K562 (cell line): ENCODE measurements around the gene TBC1D1. TPM values are rescaled to one million over a fixed set of nuclear protein-coding genes. Genes with fewer than 3 reads are reported as not detected.
A peak's percentile ranks its signal among the peaks of the same experiment; 100 is the strongest.

Experiments
- ATAC-seq: fragments of 200-7000 bp; cut with Tn5 transposase; 3 replicates; pipeline ENCODE4 v1.9.1; 2020; ENCODE audit warnings: moderate library complexity
- BruUV-seq: library from RNA; stranded (reverse); fragments of 400-500 nt; replicated peaks from 2 replicates; lab custom pipeline; 2021; lab: Mats Ljungman, UMichigan
- CTCF ChIA-PET: fragments of 300-600 bp; formaldehyde crosslinking; extraction: SDS; loops from one replicate; lab custom pipeline; 2021; ENCODE audit warnings: low intra/inter-chr PET ratio; lab: Yijun Ruan, JAX
- POLR2A ChIA-PET: fragments of 300-600, 350-650 bp; sonication (Branson Sonifier 250); formaldehyde crosslinking; extraction: SDS; loops from one replicate; lab custom pipeline; 2021; ENCODE audit warnings: antibody characterized with exemption, inconsistent platforms; lab: Yijun Ruan, JAX
- DNase-seq, 4 experiments: peaks; one replicate each; pipeline versions ENCODE4 v3.0.0 to v3.0.0-alpha.2; 2011 to 2018; ENCODE audit warnings: low spot score in 3 of 4, mixed read lengths in 3 of 4; ENCODE audit errors: extremely low read depth in 1 of 4
- FAIRE-seq: peaks from 2 replicates; lab custom pipeline; 2011; peaks lifted over from hg19 to GRCh38; lab: Jason Lieb, UNC
- H2AFZ ChIP-seq: 2 replicates; pipeline ENCODE4 v1.6.0; 2011; ENCODE audit warnings: low read depth, low read length, control low read depth, inconsistent platforms
- H3K27ac ChIP-seq: fragments of 200-600 bp; 3 replicates; pipeline ENCODE4 v1.8.0; 2011; ENCODE audit warnings: low read depth, mild to moderate bottlenecking, control low read depth, inconsistent platforms, low read length, moderate library complexity, mixed read lengths; ENCODE audit errors: extremely low read depth
- H3K27me3 ChIP-seq, 2 experiments: fragments of 300-600 bp in 1 of 2; 2 replicates in 1 of 2; 3 replicates in 1 of 2; pipeline versions ENCODE4 v1.6.0 to v1.8.0; 2011; ENCODE audit warnings: inconsistent platforms in 2 of 2, low read length in 2 of 2, mild to moderate bottlenecking in 1 of 2, mixed read lengths in 1 of 2, moderate library complexity in 1 of 2; ENCODE audit not compliant: control insufficient read depth in 2 of 2, insufficient read depth in 2 of 2
- H3K36me3 ChIP-seq: fragments of 300-600 bp; 3 replicates; pipeline ENCODE4 v1.8.0; 2011; ENCODE audit warnings: mild to moderate bottlenecking, low read length, inconsistent platforms; ENCODE audit not compliant: control insufficient read depth, insufficient read depth
- H3K4me1 ChIP-seq, 2 experiments: fragments of 200-600 bp in 1 of 2; replicated peaks in 1 of 2; 2 replicates in 1 of 2; 3 replicates in 1 of 2; pipeline versions ENCODE4 v1.5.1 to v1.8.0; 2011; ENCODE audit warnings: inconsistent platforms in 2 of 2, low read length in 2 of 2, mild to moderate bottlenecking in 1 of 2, mixed read lengths in 1 of 2, moderate library complexity in 1 of 2; ENCODE audit not compliant: control insufficient read depth in 2 of 2, insufficient read depth in 2 of 2
- H3K4me2 ChIP-seq: 2 replicates; pipeline ENCODE4 v1.6.1; 2011; ENCODE audit warnings: low read length, control low read depth, inconsistent platforms, mixed read lengths; ENCODE audit not compliant: insufficient read depth
- H3K4me3 ChIP-seq: fragments of 200-600 bp; sonication (generic), shearing (Covaris generic); 2 replicates; pipeline ENCODE4 v1.5.1; 2016; ENCODE audit warnings: control low read depth, inconsistent platforms
- H3K79me2 ChIP-seq: fragments of 200-600 bp; 3 replicates; pipeline ENCODE4 v1.8.0; 2011; ENCODE audit warnings: low read length, inconsistent platforms; ENCODE audit not compliant: control insufficient read depth, insufficient read depth
- H3K9ac ChIP-seq, 2 experiments: 2 replicates each; pipeline versions ENCODE4 v1.6.0 to v1.6.1; 2011; ENCODE audit warnings: low read depth in 2 of 2, low read length in 2 of 2, control low read depth in 1 of 2, inconsistent platforms in 1 of 2, mild to moderate bottlenecking in 1 of 2, mixed read lengths in 1 of 2; ENCODE audit not compliant: insufficient read depth in 1 of 2
- H3K9me1 ChIP-seq: one replicate; pipeline ENCODE4 v1.6.0; 2011; ENCODE audit warnings: inconsistent platforms, mild to moderate bottlenecking, low read length, moderate library complexity; ENCODE audit not compliant: control insufficient read depth, insufficient read depth
- H3K9me3 ChIP-seq: replicated peaks from 2 replicates; pipeline ENCODE4 v1.5.1; 2011; ENCODE audit warnings: low read depth, low read length, inconsistent platforms; ENCODE audit not compliant: control insufficient read depth, insufficient read depth
- H4K20me1 ChIP-seq: replicated peaks from 2 replicates; pipeline ENCODE4 v1.6.1; 2011; ENCODE audit warnings: low read length, inconsistent platforms, mixed read lengths; ENCODE audit not compliant: control insufficient read depth, insufficient read depth
- ETS2 ChIP-seq: IDR thresholded peaks from 2 replicates; pipeline ENCODE4 v1.6.1; 2016; ENCODE audit warnings: borderline replicate concordance, missing genetic modification characterization, mild to moderate bottlenecking, moderate library complexity, missing compliant biosample characterization; ENCODE audit not compliant: poor library complexity, severe bottlenecking
- NCOA1 ChIP-seq: fragments of 450-650 bp; IDR thresholded peaks from 2 replicates; pipeline ENCODE4 v1.6.1; 2016; ENCODE audit warnings: low read depth
- PKNOX1 ChIP-seq: fragments of 450-650 bp; IDR thresholded peaks from 2 replicates; pipeline ENCODE4 v1.6.1; 2016
- PRMT5 ChIP-seq: sonication (generic); formaldehyde crosslinking; IDR thresholded peaks from 2 replicates; pipeline ENCODE4 v1.5.0; 2020; ENCODE audit warnings: missing genetic modification reagents
- ZBED1 ChIP-seq: IDR thresholded peaks from 2 replicates; pipeline ENCODE4 v1.6.1; 2014
- WGBS: fragments of 100-300 bp; shearing (Covaris generic); methylation state at CpG from one replicate; pipeline ENCODE4 v1.1.6; 2016; ENCODE audit warnings: low coverage, mixed read lengths; ENCODE audit not compliant: insufficient coverage; ENCODE audit errors: missing lambda C conversion rate; 5-methylcytosine and 5-hydroxymethylcytosine counted together
- in situ Hi-C: fragments of 300-500 bp; cut with MboI; formaldehyde crosslinking; loops from 4 replicates; pipeline ENCODE4 v1.15.0; 2018; ENCODE audit warnings: inconsistent platforms, mixed read lengths
- intact Hi-C: fragments of 100-400 bp; cut with micrococcal nuclease; formaldehyde crosslinking; loops from 2 replicates; pipeline ENCODE4 v1.14.2; 2022
- polyA plus RNA-seq, 8 experiments: library from polyadenylated mRNA; depleted of rRNA in 4 of 8; stranded (reverse) in 5 of 8; unstranded in 3 of 8; fragments of >200 nt; fragmentation: Nextera tagmentation in 2 of 8; fragmentation: Illumina TruSeq in 1 of 8; extraction: Ambion mirVana in 2 of 8; extraction: Trizol in 1 of 8; gene quantifications; 2 replicates each; pipeline versions ENCODE4 v1.2.1 to v1.2.3, GENCODE V29; 2011 to 2014; ENCODE audit warnings: inconsistent platforms in 1 of 8, missing spikeins in 1 of 8
- total RNA-seq, 7 experiments: library from RNA; depleted of rRNA in 6 of 7; stranded (reverse); fragments of >200 nt in 6 of 7; fragmentation: Illumina TruSeq in 2 of 7; extraction: Trizol in 2 of 7; gene quantifications; 2 replicates each; pipeline versions ENCODE4 v1.2.1 to v1.2.3, GENCODE V29; 2011 to 2021; ENCODE audit warnings: low replicate concordance in 1 of 7

TBC1D1 gene
- total and polyA plus RNA-seq, 9 of the 15 experiments (the other 6 are each of a cell fraction or from before 2014, with no cell fraction given) = 0.59 to 14.2 (median 8.8) TPM

GRCh38 chr4:37935026-37935425 lies 44.1 kb downstream of the TBC1D1 start:
- Histone ChIP-seq H2AFZ (no peak overlapping the region), H3K36me3 (no peaks in the 10 kb centered on the region), H3K4me2 (no peak overlapping the region), H3K27me3 (peaks cover 2 to 14% of the 10 kb centered on the region in 2 experiments; a peak in 4 of 5 replicates)
- ATAC-seq (no peak), DNase-seq (no peak), FAIRE-seq (no peak)
- TF ChIP-seq NCOA1 = no peak
- no peak for TF ChIP-seq ETS2 (tag)
- no peak for TF ChIP-seq PRMT5 (CRISPR knock-in tag)
- 0 out of 2 replicates have a peak, but pooled peaks have one; percentile 12 for TF ChIP-seq PKNOX1
- TF ChIP-seq ZBED1 = no peak
- TF ChIP-seq, all 486 proteins: peak for 1
- H3K4me3 ChIP-seq = no peak overlapping the region
- in situ Hi-C loops = no loop called here
- CTCF ChIA-PET = no interaction called here
- no TSS peak for BruUV-seq
- WGBS = 2% methylated on average over 4 of the region's 4 CpGs
- H3K9me1 ChIP-seq = no peaks in the 10 kb centered on the region
- no peak overlapping the region for H3K9ac ChIP-seq
- H3K27ac ChIP-seq = no peak overlapping the region
- no peaks in the 10 kb centered on the region for H3K9me3 ChIP-seq
- no peaks in the 10 kb centered on the region for H3K79me2 ChIP-seq
- no peaks in the 10 kb centered on the region for H4K20me1 ChIP-seq
- H3K4me1 ChIP-seq = no peaks in the 10 kb centered on the region
- intact Hi-C loops = no loop called here
- POLR2A ChIA-PET = interaction anchor here (0.6 kb wide), 1 partner anchor 27 kb away, joined by 4 read pairs; no protein-coding TSS in a partner anchor
